A673 (cell line): ENCODE measurements around the gene NR1H2.

Experiments used
- EZH2 ChIP-seq: fragments of 200-600 bp; sonication (generic); IDR thresholded peaks from 2 replicates; pipeline ENCODE4 v1.6.1; 2017; ENCODE audit warnings: borderline replicate concordance, low read depth, mild to moderate bottlenecking, mixed read lengths, antibody characterized with exemption, low read length; ENCODE audit not compliant: poor library complexity, severe bottlenecking
- TF ChIP-seq, protein P1 (sequence below): fragments of 300-800, 200-600 bp; sonication (generic); conservative IDR thresholded peaks from 2 replicates; pipeline ENCODE4 v1.5.1; 2017; ENCODE audit warnings: low read depth, mild to moderate bottlenecking, antibody characterized with exemption, low read length, moderate library complexity, mixed read lengths

DNA sequence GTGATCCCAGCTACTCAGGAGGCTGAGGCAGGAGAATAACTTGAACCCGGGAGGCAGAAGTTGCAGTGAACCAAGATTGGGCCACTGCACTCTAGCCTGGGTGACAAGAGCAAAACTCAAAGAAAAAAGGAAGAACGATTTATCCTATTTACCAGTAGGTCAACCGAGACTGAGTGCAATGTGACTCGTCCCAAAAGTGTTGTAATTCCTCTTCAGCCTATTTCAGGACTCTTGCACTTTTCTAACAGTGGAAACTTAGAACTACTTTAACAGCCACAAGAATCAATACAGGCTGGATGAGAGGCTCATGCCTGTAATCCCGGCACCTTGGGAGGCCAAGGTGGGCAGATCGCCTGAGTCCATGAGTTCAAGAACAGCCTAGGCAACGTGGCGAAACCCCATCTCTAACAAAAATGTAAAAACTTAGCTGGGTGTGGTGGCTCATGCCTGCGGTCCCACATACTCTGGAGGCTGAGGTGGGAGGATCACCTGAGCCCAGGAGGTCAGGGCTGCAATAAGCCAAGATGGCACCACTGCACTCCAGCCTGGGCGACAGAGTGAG, 4.3 kb upstream of the NR1H2 start:
- no peak for TF ChIP-seq EZH2
- TF ChIP-seq, protein P1, sequence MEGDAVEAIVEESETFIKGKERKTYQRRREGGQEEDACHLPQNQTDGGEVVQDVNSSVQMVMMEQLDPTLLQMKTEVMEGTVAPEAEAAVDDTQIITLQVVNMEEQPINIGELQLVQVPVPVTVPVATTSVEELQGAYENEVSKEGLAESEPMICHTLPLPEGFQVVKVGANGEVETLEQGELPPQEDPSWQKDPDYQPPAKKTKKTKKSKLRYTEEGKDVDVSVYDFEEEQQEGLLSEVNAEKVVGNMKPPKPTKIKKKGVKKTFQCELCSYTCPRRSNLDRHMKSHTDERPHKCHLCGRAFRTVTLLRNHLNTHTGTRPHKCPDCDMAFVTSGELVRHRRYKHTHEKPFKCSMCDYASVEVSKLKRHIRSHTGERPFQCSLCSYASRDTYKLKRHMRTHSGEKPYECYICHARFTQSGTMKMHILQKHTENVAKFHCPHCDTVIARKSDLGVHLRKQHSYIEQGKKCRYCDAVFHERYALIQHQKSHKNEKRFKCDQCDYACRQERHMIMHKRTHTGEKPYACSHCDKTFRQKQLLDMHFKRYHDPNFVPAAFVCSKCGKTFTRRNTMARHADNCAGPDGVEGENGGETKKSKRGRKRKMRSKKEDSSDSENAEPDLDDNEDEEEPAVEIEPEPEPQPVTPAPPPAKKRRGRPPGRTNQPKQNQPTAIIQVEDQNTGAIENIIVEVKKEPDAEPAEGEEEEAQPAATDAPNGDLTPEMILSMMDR = no peak
